CD4-positive, alpha-beta T cell treated with Interleukin-17A for 1 hour (primary cell): ENCODE measurements around the gene GLDC.

ENCODE experiments used
- DNase-seq: peaks from one replicate; pipeline ENCODE4 v3.0.0-alpha.2; 2020

The GLDC gene

DNA sequence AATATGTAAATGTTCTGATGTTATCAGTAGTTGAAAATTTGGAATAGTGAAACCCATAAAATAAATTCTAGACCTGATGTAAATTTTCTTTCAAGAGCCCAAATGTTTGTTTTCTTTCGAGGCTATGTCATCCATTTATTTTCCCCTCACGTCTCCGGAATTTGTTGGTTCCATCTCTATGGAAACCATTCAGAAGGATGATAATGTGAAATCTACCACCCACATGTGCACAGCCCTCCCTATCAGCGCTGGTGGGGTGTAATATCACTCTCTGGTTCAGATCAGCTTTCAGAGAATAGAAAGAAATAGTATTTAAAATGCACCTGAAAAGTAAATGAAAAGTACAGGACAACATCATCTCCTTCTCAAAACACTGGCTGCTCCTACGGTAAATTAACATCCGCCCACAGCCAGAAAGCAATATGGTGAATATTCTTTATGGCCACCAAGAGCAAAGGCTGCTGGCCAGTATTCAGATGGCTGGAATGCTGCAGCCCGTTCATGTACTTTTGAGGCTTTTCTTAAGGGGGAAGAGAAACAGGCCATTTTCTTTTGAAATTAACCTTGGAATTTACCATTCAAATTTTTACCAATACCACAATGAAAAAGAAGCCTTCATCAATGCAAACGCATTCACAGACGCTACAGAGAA is 28.5 kb downstream of the GLDC start:
- no peak for DNase-seq

DNA sequence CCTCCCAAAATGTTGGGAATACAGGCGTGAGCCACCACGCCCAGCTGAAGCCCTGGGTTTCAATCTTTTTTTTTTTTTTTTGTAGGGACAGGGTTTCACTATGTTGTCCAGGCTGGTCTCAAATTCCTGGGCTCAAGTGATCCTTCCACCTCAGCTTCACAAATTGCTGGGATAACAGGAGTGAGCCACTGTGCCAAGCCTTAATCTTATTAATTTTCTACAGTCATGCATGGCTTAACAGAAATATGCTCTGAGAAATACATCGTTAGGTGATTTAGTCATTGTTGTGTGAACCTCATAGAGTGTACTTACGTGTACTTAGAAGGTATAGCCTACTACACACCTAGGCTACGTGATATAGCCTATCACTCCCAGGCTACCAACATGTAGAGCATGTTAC is 31.0 kb downstream of the GLDC start:
- no peak for DNase-seq

DNA sequence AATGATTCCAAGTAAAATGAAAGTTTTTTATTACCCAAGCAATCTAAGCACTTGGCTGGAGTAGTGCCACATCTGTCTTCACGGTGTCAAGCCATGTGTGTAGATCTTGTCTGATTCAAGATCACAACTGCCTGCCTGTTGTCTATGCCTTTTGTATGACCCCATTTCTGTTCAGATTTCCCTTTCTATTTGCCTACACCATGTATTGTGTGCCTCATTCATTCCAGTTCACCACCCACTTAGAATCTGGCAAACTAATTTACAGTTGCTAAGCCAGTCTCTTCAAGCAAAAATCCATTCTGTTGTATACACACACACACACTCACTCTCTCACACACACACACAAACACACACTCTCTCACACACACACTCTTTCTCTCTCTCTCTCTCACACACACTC is 33.7 kb downstream of the GLDC start:
- no peak for DNase-seq

DNA sequence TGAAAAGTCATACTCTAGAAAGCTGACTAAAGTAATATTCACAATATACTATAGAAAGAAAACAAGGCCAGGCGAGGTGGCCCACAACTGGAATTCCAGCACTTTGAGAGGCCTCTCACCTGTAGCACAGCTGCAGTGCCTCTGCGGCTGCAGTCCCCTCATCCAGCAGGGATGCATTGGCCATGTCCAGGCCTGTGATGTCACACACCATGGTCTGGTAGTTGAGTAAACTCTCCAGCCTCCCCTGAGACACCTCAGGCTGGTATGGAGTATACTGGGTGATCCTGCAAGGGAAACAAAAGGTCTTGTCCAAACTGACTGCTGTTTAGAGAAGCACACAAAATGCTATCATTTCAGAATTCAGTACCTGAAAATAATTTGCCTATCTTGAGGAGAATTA is 35.5 kb downstream of the GLDC start:
- no peak for DNase-seq

DNA sequence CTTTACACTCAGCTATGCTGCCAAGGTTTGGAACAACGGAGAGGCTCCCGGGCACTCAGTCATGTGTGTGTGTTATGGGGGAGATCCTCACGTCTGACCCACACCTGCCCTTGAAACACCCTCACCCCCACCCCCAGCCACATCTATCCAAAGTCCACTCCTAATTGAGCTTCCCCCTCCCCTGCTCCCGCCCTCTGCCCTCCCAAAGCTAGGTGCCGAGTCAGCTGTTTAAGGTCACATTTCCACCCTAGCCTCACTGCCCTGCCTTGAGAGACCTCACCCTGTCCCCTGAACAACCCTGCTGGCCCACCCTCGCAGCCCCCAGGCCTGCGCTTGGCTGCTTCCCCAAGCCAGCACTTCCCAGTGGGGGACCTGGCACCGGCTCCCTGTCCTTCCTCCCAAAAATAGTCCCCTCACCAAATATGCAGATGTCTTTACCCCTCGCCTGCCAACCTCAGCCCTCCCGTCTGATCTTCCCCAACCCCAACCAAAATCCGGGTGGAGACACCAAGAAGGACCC is 36.0 kb downstream of the GLDC start:
- DNase-seq, result no peak

DNA sequence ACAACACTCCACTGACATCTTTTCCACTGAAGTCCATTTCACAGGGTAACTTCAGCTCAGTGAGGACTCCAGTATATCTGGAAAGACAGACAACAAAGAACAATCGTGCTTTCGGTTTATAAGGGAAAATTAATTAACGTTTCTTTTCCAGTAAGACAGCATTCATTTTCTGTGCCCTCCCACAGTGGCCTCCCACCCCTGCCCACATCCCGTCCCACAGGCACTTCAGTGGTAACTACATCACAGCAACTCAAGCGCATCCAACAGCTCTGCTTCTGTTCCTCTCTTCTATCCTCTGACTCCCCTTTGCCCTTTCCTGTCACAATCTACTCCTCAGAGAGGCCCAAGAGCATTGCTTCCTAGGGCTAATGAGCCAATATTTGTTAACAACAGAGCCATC is 40.3 kb downstream of the GLDC start:
- DNase-seq, result no peak

DNA sequence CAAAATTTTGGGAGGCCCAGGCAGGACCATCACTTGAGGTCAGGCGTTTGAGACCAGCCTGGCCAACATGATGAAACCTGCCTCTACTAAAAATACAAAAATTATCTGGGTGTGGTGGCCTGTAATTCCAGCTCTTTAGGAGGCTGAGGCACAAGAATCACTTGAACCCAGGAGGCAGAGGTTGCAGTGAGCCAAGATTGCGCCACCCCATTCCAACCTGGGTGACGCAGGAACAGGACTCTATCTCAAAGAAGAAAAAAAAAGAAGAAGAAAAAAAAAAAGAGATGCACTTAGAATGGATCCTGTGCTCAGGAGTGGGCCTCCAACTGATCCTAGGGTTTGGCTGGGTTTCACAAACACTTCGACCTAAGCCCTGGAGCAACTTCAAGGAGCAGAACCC is 45.1 kb downstream of the GLDC start:
- DNase-seq, result no peak

DNA sequence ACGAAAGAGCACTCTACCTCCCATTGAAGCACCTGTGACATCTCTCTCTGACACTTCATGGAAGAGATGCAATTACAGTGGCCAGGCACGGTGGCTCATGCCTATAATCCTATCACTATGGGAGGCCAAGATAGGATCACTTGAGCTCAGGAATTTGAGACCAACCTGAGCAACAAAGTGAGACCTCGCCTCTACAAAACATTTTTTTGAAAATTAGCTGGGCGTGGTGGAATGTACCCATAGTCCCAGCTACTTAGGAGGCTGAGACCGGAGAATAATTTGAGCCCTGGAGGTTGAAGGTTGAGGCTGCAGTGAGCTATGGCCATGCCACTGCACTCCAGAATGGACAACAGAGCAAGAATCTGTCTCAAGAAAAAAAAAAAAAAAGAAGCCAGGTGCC is 45.5 kb downstream of the GLDC start:
- no peak for DNase-seq

DNA sequence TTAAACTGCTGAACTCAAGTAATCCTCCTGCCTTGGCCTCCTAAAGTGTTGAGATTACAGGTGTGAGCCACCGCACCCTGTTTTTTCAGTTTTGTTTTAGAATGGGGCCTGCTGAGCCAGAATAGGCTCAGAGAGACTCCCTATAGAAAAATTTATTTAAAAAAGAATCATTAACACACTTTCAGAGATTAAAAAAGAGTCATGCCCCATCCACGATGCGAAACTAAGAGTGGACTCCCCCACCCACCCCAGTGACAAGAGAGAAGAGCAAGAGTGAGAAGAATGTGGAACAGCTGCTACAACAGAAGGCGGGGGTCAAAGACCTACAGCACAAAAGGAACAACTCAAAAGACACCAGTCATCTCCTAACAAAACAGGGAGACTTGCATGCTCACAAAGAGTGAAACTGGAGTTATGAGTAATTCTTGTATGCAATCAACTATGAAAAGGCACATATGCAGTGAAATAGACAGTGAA is 47.2 kb downstream of the GLDC start:
- DNase-seq, result no peak

DNA sequence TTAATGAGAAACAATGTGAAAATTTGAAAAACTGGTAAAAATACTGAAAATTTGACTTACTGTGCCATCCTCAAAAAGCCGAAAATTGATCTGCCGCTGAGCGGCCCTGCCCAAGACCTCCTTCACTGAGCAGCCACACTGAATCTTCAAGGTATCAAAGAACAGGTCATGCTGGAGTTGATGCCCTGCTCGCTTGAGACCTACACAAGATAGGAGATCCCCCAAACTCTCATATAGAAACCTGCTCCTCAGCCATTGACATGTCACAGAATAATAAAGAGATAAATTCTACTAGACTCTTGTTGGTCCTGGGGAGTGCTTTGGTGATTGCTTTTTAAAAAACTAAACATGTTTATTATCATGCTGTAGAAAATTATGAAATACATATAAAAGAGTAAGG is 52.7 kb downstream of the GLDC start:
- DNase-seq, result no peak

DNA sequence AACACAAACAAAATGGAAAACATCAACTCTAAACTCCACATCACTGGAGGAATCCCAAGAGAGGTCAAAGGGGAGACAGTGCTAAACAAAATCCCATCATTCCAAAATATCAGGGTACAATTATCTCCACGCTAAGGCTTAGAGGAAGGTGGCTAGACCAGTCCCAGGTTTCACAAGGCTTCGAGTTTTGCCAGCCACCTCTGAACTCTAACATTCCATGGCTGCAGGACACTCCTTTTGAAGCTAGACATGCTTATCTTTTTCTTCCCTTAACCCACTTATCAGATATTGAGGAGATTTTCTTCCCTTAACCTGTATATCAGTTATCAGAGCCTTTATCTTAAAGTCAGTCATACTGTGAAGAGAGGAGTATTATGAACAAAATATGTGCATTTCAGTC is 53.3 kb downstream of the GLDC start:
- no peak for DNase-seq

DNA sequence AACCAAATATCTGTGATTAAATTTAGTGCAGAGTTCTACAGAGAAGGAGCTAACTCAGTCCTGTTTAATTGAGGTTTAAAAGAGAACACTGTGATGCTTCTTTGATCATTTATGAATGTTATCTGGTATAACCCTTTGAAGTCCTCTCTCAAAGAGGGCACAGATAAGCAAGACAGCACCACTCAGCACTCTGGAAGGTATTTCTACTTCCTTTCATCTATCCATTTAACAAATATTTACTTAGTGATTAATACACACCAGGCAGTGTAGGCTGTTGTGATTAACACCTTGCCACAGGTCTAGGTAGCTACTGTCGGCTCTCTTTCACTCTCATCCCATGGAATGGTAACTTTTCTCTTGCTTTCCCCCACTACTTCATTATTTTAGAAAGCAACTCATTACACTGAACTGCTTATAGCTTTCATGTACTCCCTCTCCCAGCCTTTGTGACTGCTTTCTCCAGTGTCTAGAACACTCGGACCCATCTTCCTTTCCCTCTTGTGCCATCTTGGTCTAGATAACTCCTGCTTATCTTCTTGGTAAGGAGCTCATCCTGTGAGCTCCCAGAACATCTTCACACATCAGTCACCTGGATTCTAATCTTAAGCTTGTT is 54.7 kb downstream of the GLDC start:
- DNase-seq, result no peak

DNA sequence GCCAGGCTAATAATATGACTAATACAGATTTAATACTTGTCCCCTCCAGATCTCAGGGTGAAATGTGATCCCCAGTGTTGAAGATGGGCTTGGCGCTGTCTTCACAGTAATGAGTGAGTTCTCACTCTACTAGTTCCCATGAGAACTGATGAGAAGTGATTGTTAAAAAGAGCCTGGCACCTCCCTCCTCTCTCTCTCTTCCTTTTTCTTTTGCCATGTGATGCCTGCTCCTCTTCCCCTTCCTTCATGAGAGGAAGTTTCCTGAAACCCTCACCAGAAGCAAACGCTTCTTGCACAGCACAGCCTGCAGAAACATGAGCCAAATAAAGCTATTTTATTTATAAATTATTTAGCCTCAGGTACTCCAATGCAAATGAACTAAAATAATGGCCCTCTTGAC is 55.2 kb downstream of the GLDC start:
- DNase-seq, result no peak

DNA sequence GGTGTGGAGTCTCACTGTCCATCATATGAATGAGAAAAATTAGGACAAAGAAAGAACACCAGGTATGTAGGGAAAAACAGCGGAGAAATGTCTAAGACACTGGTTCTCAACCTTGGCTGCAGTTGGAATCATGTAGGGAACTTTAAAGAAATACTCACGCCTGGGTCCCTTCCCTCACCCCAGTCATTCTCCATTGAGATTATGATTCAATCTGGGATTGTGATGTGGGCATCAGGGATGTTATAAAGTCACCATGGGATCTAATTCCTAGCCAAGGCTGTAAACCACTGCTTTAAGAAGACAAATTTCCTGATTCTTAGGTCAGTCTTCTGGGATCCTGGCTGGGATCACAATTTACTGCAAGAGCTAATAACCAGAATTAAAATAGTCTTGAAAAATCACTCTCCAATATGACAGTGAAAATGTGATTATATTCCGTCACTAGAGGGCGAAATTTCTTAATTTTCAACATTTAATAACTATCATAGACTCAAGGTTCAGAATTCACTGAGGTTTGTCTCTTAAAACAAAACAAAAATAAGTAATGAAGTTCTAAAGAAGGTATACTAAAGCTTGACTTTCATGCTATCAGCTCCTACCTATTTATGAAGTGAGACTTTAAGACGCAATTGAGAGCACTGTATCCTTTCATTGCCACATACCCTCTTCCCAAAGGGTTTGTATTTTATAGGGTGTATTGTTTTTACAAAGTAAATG is 60.5 kb downstream of the GLDC start:
- DNase-seq, result peak; percentile 43

DNA sequence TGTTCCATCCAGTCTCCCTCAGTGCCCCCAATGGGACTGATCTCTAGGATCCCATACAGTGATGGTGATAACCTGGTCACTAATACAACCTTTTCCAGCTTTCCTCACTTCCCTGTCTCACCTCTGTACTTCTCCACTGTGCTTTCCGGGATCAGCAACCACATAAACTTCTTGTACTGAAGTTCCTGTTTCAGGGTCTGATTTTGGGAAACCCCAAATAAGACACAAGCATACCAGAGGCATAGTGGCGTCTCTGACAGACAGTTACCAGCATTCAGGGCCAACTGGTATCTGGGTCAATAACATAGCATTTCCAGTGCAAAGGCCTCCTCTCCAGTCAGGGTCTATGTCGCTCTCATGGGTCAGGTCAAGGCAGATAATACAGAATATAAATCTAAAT is 64.3 kb downstream of the GLDC start:
- no peak for DNase-seq

DNA sequence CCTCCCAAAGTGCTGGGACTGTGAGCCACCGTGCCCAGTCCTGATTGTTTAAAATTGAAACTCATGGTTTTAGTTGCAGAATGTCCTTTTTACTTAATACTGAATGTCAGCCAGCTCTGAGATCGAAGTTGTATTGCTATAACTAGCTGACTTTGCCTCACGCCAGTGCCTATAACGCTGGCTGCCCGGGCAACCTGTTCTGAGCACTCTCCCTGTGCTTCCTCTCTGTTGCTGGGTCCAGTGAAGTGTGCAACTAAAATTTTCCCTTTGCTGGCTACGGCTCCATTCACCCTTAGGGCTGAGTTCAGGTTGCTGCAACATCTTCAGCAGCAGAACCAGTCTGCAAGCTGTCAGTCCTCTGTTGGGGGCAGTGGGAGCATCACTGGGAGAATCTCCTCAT is 65.9 kb downstream of the GLDC start:
- DNase-seq, result no peak

DNA sequence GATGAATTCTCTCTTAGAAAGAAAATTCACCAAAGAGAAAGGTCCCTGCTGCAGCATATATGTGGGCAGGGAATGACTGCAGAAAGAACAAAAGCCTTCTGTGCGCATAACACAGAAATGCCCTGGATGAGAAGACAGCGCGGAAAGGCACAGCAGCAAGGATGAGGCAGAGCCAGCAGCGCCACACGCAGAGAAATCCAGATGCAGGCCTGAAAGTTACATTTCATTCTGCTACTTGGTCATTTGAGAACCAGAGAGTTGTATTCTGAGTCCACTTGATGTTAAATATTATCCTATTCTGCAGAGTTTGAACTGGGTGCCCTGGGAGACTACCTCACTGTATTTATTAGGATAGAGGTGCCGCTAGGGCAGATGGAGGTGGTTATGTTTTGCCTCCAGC is 68.5 kb downstream of the GLDC start:
- DNase-seq, result no peak

DNA sequence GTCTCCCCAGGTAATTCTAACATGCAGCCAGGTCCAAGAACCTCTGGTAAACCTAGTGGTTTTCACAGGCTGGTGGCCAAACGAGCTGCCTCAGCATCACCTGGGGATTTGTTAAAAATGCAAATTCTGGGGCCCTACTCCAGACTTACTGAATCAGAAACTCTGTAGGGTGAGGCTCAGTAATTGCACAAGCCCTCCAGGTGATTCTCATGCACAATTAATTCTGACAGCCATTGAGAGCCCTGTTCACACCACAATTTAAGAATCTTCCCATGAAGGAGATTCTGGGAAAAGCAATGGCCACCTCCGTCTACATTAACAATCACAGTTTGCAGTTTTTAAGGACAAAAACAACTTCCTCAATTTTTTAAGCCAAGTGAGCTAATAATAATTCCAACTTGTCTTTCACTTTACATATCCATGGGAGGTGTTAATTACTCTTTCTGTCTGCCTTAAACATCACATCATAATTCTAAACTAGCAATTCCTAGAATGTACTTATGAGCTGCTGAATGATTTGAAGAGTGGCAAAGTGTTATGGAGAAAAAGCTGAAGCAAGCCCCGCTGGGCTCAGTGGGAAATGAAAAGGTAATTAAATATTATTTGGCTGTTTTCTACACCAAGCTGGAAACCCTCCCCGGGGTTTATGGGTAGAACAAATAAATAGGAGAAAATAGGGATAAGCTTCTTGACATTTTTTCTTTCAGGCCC is 70.0 kb downstream of the GLDC start:
- DNase-seq, result no peak

DNA sequence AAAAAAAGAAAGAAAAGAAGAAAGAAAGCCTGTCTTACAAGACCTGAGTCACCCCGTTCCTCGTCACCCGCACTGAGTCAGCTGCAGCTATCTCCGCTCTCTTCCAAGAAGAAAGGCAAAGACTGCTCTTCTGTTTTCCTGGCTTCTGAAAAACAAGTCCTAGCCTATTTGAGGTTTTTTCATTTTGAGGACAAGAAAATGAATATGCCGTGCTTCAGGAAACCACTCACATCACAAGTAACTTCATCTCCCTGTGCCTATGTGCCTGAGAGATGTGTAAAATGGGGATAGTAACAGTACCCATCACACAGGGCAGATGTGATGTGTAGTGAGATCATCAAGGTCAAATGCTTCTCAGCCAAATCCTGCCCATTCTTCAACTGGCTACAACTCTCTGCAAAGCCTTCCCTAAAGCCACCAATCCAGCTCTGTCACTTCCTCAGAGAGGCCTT is 78.4 kb downstream of the GLDC start:
- no peak for DNase-seq

DNA sequence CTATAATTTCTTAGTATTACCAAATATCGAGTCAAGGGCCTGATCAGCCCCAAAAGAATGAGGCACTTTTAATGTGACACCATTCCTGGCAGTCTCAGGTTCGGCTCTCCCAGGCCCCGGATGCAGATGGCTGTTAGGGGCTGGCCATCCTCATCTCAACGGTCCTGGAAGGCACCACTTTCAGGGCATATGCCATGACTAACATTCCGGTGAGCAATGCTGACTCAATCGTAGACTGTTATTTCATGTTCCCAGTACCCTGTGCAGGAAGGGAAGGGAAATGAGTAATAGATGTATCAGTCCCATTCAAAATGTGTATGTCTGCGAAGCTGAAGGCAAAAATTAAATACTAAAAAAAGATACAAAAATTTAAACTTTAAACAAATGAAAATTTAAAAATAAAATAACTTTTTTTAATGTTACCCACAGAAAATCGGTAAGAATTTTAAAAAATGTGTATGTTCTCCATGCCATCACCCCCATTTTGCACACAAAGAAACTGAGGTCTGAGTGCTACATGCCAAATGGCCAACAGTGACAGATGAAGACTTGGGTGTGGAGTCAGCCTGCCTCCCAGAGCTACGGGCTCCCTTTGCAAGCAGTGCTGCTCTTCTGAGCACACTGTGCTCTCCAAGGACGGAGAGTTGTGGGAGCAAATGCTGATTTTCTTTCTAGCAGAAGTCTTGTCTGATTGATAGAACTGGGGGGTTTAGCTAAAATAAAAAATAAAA is 79.0 kb downstream of the GLDC start:
- DNase-seq, result no peak

DNA sequence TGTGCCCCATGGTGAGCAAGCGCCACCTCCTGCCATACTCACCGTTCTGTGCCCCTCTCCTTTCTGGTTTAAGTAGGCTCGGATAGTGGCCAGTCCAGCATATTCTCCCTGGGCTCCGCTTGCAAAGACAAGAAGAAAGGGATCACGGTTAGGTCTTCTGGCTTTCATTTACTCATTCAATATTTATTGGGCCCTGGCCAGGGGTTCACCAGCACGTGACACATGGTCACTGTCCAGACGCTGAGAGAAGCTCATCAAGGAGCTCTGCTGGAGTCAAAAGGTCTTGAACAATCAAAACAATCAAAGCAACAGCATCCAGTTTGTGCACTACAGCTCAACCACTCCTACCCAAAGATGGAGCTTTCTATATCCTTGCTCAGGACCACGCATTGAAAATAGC is 80.2 kb downstream of the GLDC start:
- no peak for DNase-seq

DNA sequence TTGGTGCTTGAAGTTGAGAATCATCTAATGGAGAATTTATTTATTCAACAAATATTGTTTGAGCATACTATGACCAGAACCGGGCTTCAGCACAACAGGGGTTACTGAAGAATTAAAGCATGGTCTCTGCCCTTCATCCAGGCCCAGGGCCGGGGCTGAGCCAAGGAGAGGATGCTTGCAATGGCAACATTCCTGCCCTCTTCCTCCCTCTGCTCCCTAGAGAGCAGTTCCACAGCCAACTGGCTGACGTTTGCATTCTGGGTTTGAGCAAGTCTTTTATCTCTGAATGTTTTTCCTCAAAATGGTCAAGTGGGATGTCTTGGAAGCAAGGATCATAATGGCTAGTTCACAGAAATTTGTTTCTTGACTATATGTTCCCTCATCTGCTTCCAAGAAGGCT is 80.7 kb downstream of the GLDC start:
- no peak for DNase-seq

DNA sequence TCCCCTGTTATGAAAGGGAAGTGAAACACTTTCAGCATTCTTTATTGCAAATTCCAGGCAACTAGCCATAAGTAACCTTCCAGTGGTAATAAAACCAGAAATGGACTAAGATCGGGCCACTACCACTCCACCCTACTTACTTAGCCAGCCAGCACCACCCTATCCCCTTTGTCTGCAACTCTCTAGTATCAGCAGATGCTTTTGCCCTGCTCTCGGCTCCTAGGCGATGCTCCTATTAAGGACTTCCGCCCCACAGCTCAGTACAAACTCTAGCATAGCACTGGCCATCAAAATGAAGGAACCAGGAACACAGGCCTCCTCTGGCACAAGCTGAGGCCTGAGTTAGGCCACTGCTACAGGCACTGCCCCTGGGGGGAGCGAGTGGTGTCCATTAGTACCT is 81.2 kb downstream of the GLDC start:
- DNase-seq, result no peak
